ENCODE data around the gene LBX1.

DNA sequence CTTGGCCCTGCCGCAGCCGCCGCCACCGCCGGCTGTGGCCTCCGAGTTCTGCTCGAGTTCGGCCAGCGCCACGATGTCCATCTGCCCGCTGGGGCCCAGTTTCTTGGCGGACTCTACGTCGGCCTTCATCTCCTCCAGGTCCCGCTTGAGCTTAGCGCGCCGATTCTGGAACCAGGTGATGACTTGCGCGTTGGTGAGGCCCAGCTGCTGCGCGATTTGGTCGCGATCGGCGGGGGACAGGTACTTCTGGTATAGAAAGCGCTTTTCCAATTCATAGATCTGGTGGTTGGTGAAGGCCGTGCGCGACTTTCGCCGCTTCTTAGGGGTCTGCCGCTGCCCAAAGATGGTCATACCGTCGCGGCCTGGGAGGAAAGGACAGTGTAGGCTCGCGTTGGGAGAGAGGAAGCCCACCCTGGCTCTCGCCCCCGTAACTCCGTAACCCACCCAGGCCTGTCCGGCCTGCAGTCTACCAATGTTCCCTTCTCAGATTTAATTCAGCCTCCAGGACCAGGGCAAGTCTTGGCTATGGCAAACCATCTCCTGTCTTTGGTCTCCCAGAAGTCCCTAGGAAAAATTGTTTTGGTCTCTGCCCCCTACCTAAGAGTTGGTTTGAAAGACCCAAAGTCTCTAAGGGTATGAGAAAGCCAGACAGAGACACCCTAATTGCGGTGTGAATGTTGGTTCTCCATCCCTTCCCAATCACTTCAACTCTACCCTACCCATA lies 1.7 kb downstream of the LBX1 start:
- TF ChIP-seq, protein P1, sequence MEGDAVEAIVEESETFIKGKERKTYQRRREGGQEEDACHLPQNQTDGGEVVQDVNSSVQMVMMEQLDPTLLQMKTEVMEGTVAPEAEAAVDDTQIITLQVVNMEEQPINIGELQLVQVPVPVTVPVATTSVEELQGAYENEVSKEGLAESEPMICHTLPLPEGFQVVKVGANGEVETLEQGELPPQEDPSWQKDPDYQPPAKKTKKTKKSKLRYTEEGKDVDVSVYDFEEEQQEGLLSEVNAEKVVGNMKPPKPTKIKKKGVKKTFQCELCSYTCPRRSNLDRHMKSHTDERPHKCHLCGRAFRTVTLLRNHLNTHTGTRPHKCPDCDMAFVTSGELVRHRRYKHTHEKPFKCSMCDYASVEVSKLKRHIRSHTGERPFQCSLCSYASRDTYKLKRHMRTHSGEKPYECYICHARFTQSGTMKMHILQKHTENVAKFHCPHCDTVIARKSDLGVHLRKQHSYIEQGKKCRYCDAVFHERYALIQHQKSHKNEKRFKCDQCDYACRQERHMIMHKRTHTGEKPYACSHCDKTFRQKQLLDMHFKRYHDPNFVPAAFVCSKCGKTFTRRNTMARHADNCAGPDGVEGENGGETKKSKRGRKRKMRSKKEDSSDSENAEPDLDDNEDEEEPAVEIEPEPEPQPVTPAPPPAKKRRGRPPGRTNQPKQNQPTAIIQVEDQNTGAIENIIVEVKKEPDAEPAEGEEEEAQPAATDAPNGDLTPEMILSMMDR (conservative IDR thresholded peaks at IDR 0.05) = no peak
- TF ChIP-seq ZFX (IDR thresholded peaks at IDR 0.05) = no peak

All from C4-2B (cell line).